ENCODE data around the gene OR52W1. TPM values are rescaled to one million over a fixed set of nuclear protein-coding genes. Genes with fewer than 3 reads are reported as not detected.

The OR52W1 gene
- total RNA-seq, 4 donors from 2014 or later: not detected

- no peak for TF ChIP-seq EP300 (IDR thresholded peaks at IDR 0.05)
- TF ChIP-seq POLR2A (IDR thresholded peaks at IDR 0.05): no peak
- TF ChIP-seq CTCF (IDR thresholded peaks at IDR 0.05): no peak
- no peak for TF ChIP-seq POLR2AphosphoS5 (IDR thresholded peaks at IDR 0.05)
- peaks cover 0 to 14% (median 9%) of the 10 kb centered on the region in 3 donors for H3K4me1 ChIP-seq
Observed at GRCh38 chr11:6237761-6238302, 38.8 kb downstream of the OR52W1 start.

GRCh38 chr11:6238902-6239301, 39.9 kb downstream of the OR52W1 start, which contains the start of gene CNGA4:
CNGA4 (plus strand) TSS chr11:6239089; CDS start chr11:6239207, 118 bp downstream.
- Histone ChIP-seq H3K9me3 (no peaks in the 10 kb centered on the region), H3K36me3 (no peaks in the 10 kb centered on the region), H3K27me3 (no peaks in the 10 kb centered on the region), H3K4me1 (peaks cover 0 to 3% (median under 1%) of the 10 kb centered on the region in 3 donors), H3K27ac (no peak within 1 kb of the TSS), H3K4me3 (no peak within 1 kb of the TSS)
- TF ChIP-seq POLR2A (IDR thresholded peaks at IDR 0.05) (no peak), CTCF (IDR thresholded peaks at IDR 0.05) (no peak), EP300 (IDR thresholded peaks at IDR 0.05) (no peak), POLR2AphosphoS5 (IDR thresholded peaks at IDR 0.05) (no peak)
- ATAC-seq: no peak
- 100% methylated on average over 1 of the region's 1 CpG; no CpG with 5 or more reads in 1 of the 2 donors for WGBS, 2 donors (ENCODE audit: low coverage in 1 of 2)

More at GRCh38 chr11:6237761-6238302, 38.8 kb downstream of the OR52W1 start:
- no peak overlapping the region for H3K27ac ChIP-seq
- ATAC-seq: no peak
- H3K4me3 ChIP-seq: no peak overlapping the region
- 80 to 89% methylated on average over 3 to 5 of the region's 5 CpGs for WGBS, 2 donors (ENCODE audit: low coverage in 1 of 2)
- no peaks in the 10 kb centered on the region for H3K27me3 ChIP-seq
- no peaks in the 10 kb centered on the region for H3K36me3 ChIP-seq
- no peaks in the 10 kb centered on the region for H3K9me3 ChIP-seq

- no peaks in the 10 kb centered on the region for H3K36me3 ChIP-seq
- WGBS, 2 donors (ENCODE audit: low coverage in 1 of 2): 94 to 100% methylated on average over 6 to 19 of the region's 28 CpGs
- no peak overlapping the region for H3K27ac ChIP-seq
- no peaks in the 10 kb centered on the region for H3K27me3 ChIP-seq
- H3K4me1 ChIP-seq: no peaks in the 10 kb centered on the region
- H3K4me3 ChIP-seq: no peak overlapping the region
- no peak for ATAC-seq
- H3K9me3 ChIP-seq: no peaks in the 10 kb centered on the region
- no peak for TF ChIP-seq POLR2AphosphoS5 (IDR thresholded peaks at IDR 0.05)
- TF ChIP-seq POLR2A (IDR thresholded peaks at IDR 0.05): no peak
- no peak for TF ChIP-seq EP300 (IDR thresholded peaks at IDR 0.05)
Observed at GRCh38 chr11:6240139-6240538, 41.1 kb downstream of the OR52W1 start.

- TF ChIP-seq CTCF (IDR thresholded peaks at IDR 0.05) (no peak), POLR2AphosphoS5 (IDR thresholded peaks at IDR 0.05) (no peak), EP300 (IDR thresholded peaks at IDR 0.05) (no peak), POLR2A (IDR thresholded peaks at IDR 0.05) (no peak)
- Histone ChIP-seq H3K27ac (no peak overlapping the region), H3K27me3 (no peaks in the 10 kb centered on the region), H3K4me1 (no peaks in the 10 kb centered on the region), H3K9me3 (no peaks in the 10 kb centered on the region), H3K36me3 (no peaks in the 10 kb centered on the region), H3K4me3 (no peak overlapping the region)
- WGBS, 2 donors (ENCODE audit: low coverage in 1 of 2): 63 to 80% methylated on average over 1 of the region's 1 CpG
- ATAC-seq: no peak
Observed at GRCh38 chr11:6240781-6241180, 41.8 kb downstream of the OR52W1 start.

- H3K36me3 ChIP-seq: no peaks in the 10 kb centered on the region
- no peak overlapping the region for H3K4me3 ChIP-seq
- H3K4me1 ChIP-seq: no peaks in the 10 kb centered on the region
- no peaks in the 10 kb centered on the region for H3K9me3 ChIP-seq
- no peaks in the 10 kb centered on the region for H3K27me3 ChIP-seq
- no peak overlapping the region for H3K27ac ChIP-seq
- TF ChIP-seq CTCF (IDR thresholded peaks at IDR 0.05) (no peak), POLR2AphosphoS5 (IDR thresholded peaks at IDR 0.05) (no peak), EP300 (IDR thresholded peaks at IDR 0.05) (no peak), POLR2A (IDR thresholded peaks at IDR 0.05) (no peak)
- no peak for ATAC-seq
- WGBS, 2 donors (ENCODE audit: low coverage in 1 of 2): 100% methylated on average over 1 of the region's 7 CpGs; no CpG with 5 or more reads in 1 of the 2 donors
Observed at GRCh38 chr11:6241316-6241715, 42.3 kb downstream of the OR52W1 start.
